Heart left ventricle (tissue), 13 donors: ENCODE data around the gene DERL2.

Experiments used
- POLR2A ChIP-seq, 2 donors: fragments of 450-650 bp; IDR thresholded peaks; one replicate each; pipeline ENCODE4 v1.6.1; 2017; ENCODE audit warnings: antibody characterized with exemption in 2 of 2, mild to moderate bottlenecking in 2 of 2, moderate library complexity in 2 of 2
- TF ChIP-seq, protein P1 (sequence below), 12 donors: fragments of 200-600 bp; sonication (generic) in 4 of 12; IDR thresholded peaks; one replicate each; pipeline versions ENCODE4 v1.5.0 to v1.8.0; 2018 to 2022; ENCODE audit warnings: antibody characterized with exemption in 12 of 12, mild to moderate bottlenecking in 5 of 12
- donor health status: ischemic (EF 13 %, LVEDD 7.1; RV severe dilation, severe dysfunction).
- donor health status: DM: no; HTN: yes; CAD: no.
- donor health status: DM: no; HTN: no; CAD: no.
- donor health status: ischemic (EF 25% LVEDD 6.9; RV normal size, moderate dysfunction).
- donor health status: ischemic (EF 25% LVEDD 5.7; RV mildly dilated, moderate dysfunction).
- donor health status: ischemic (EF 35%, LVEDD 5.7; RV mildly dilated, moderate dysfunction).
- donor health status: nonischemic (EF 11% LVEDD 7.7; RV severe dilation, severe dysfunction).
- donor health status: DM: yes; HTN: yes; CAD: no.
- donor health status: PGD.
- donor health status: ischemic (EF 29% LVEDD 5.4; RV normal size, mild dysfunction).
- donor health status: nonischemic (EF 23%, LVEDD 6.1; RV moderate dilation, normal function).

- TF ChIP-seq, protein P1, sequence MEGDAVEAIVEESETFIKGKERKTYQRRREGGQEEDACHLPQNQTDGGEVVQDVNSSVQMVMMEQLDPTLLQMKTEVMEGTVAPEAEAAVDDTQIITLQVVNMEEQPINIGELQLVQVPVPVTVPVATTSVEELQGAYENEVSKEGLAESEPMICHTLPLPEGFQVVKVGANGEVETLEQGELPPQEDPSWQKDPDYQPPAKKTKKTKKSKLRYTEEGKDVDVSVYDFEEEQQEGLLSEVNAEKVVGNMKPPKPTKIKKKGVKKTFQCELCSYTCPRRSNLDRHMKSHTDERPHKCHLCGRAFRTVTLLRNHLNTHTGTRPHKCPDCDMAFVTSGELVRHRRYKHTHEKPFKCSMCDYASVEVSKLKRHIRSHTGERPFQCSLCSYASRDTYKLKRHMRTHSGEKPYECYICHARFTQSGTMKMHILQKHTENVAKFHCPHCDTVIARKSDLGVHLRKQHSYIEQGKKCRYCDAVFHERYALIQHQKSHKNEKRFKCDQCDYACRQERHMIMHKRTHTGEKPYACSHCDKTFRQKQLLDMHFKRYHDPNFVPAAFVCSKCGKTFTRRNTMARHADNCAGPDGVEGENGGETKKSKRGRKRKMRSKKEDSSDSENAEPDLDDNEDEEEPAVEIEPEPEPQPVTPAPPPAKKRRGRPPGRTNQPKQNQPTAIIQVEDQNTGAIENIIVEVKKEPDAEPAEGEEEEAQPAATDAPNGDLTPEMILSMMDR (IDR thresholded peaks at IDR 0.05), result no peak
- TF ChIP-seq POLR2A (IDR thresholded peaks at IDR 0.05), result no peak
Observed at GRCh38 chr17:5473906-5474305, 12.1 kb downstream of the DERL2 start.
